ENCODE measurements around the gene TDP1.

- no peak for TF ChIP-seq MYC (IDR thresholded peaks at IDR 0.05; ENCODE audit: low read depth, low read length)
- no peak for TF ChIP-seq POLR2A (IDR thresholded peaks at IDR 0.05; ENCODE audit: extremely low read depth, insufficient read length)
These were observed 64.2 kb downstream of the TDP1 start for GRCh38 chr14:90019824-90020523.

Measured in NB4 (cell line).